BJ (cell line): Measurements from ENCODE around the gene GALNT2. TPM values are rescaled to one million over a fixed set of nuclear protein-coding genes. Genes with fewer than 3 reads are reported as not detected.

ENCODE experiments used
- CTCF ChIA-PET: fragments of 350-600 bp; formaldehyde crosslinking; extraction: SDS; loops from one replicate; lab custom pipeline; 2021; ENCODE audit warnings: antibody characterized with exemption, inconsistent platforms; lab: Yijun Ruan, JAX
- POLR2A ChIA-PET: fragments of 300-600 bp; sonication (Branson Sonifier 250); formaldehyde crosslinking; extraction: SDS; loops from one replicate; lab custom pipeline; 2021; ENCODE audit warnings: antibody characterized with exemption; lab: Charles Lee
- DNase-seq: peaks from one replicate; pipeline ENCODE4 v3.0.0-alpha.2; 2011; ENCODE audit warnings: low read depth
- H3K27me3 ChIP-seq: 2 replicates; pipeline ENCODE4 v1.6.0; 2011; ENCODE audit warnings: low read length; ENCODE audit not compliant: control insufficient read depth, insufficient read depth
- H3K36me3 ChIP-seq: 2 replicates; pipeline ENCODE4 v1.5.1; 2011; ENCODE audit warnings: low read length; ENCODE audit not compliant: control insufficient read depth, insufficient read depth
- H3K4me3 ChIP-seq: 2 replicates; pipeline ENCODE4 v1.5.1; 2011; ENCODE audit warnings: low read depth, mild to moderate bottlenecking, control low read depth, low read length
- polyA plus RNA-seq: library from polyadenylated mRNA; depleted of rRNA; stranded (reverse); fragments of >200 nt; gene quantifications from 2 replicates; pipeline ENCODE4 v1.2.3, GENCODE V29; 2011
- TF ChIP-seq, protein P1 (sequence below): IDR thresholded peaks from 2 replicates; pipeline ENCODE4 v1.5.1; 2011; ENCODE audit warnings: low read depth, mild to moderate bottlenecking, control low read depth, inconsistent platforms, low read length, moderate library complexity; ENCODE audit not compliant: insufficient read depth

The GALNT2 gene
- polyA plus RNA-seq, 1 experiment: 90.9 TPM

DNA sequence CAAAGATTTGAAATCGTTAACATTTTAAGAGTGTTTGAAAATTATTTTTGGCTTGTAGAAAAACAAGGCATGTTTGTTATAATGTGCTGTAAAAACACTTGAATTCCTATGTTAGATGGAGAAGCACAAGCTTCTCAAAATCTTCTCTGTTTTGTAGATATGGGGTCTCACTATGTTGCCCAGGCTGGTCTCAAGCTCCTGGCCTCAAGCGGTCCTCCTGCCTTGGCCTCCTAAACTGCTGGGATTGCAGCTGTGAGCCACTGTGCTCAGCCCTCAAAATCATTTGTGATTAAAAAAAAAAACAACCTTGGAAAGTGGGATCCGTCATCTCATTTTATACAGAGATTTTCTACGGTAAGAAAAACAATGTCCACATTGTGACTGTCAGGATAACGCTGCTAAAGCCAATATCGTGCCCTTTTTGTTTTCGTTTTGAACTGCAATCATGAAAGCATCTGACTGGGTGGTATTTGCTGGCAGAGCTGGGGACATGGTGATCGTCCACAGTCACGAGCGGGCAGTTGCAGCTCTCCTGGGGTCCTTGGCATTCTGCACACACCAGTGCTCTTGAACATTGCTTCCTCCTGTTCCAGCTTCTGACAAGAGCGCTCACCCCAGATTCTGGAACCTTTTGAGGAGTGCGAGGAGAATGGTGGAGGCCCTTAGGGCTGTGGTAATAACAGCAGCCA is 246.6 kb downstream of the GALNT2 start:
- Histone ChIP-seq H3K4me3 (no peak overlapping the region), H3K27me3 (peaks cover 2% of the 10 kb centered on the region; the same call in 1 of the 2 replicates), H3K36me3 (no peaks in the 10 kb centered on the region)
- ChIA-PET POLR2A (no interaction called here), CTCF (interaction anchor here (0.7 to 1.4 kb wide), 2 partner anchors 31 to 652 kb away, joined by 3 read pairs; no protein-coding TSS in a partner anchor)
- no peak for DNase-seq
- TF ChIP-seq, protein P1, sequence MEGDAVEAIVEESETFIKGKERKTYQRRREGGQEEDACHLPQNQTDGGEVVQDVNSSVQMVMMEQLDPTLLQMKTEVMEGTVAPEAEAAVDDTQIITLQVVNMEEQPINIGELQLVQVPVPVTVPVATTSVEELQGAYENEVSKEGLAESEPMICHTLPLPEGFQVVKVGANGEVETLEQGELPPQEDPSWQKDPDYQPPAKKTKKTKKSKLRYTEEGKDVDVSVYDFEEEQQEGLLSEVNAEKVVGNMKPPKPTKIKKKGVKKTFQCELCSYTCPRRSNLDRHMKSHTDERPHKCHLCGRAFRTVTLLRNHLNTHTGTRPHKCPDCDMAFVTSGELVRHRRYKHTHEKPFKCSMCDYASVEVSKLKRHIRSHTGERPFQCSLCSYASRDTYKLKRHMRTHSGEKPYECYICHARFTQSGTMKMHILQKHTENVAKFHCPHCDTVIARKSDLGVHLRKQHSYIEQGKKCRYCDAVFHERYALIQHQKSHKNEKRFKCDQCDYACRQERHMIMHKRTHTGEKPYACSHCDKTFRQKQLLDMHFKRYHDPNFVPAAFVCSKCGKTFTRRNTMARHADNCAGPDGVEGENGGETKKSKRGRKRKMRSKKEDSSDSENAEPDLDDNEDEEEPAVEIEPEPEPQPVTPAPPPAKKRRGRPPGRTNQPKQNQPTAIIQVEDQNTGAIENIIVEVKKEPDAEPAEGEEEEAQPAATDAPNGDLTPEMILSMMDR: no peak

- ChIA-PET CTCF (interaction anchor here (0.7 to 1.4 kb wide), 2 partner anchors 31 to 652 kb away, joined by 3 read pairs; no protein-coding TSS in a partner anchor), POLR2A (no interaction called here)
- TF ChIP-seq, protein P1: no peak
- H3K4me3 ChIP-seq: no peak overlapping the region
- DNase-seq: no peak
- H3K27me3 ChIP-seq: peaks cover 2% of the 10 kb centered on the region; the same call in 1 of the 2 replicates
- no peaks in the 10 kb centered on the region for H3K36me3 ChIP-seq
Observed at GRCh38 chr1:230314142-230314470, 247.1 kb downstream of the GALNT2 start.

GRCh38 chr1:230315099-230315498 is 248.1 kb downstream of the GALNT2 start:
- TF ChIP-seq, protein P1: no peak
- ChIA-PET CTCF (interaction anchor here (0.6 to 0.8 kb wide), 3 partner anchors 8 to 409 kb away, joined by 3 read pairs; no protein-coding TSS in a partner anchor), POLR2A (no interaction called here)

DNA sequence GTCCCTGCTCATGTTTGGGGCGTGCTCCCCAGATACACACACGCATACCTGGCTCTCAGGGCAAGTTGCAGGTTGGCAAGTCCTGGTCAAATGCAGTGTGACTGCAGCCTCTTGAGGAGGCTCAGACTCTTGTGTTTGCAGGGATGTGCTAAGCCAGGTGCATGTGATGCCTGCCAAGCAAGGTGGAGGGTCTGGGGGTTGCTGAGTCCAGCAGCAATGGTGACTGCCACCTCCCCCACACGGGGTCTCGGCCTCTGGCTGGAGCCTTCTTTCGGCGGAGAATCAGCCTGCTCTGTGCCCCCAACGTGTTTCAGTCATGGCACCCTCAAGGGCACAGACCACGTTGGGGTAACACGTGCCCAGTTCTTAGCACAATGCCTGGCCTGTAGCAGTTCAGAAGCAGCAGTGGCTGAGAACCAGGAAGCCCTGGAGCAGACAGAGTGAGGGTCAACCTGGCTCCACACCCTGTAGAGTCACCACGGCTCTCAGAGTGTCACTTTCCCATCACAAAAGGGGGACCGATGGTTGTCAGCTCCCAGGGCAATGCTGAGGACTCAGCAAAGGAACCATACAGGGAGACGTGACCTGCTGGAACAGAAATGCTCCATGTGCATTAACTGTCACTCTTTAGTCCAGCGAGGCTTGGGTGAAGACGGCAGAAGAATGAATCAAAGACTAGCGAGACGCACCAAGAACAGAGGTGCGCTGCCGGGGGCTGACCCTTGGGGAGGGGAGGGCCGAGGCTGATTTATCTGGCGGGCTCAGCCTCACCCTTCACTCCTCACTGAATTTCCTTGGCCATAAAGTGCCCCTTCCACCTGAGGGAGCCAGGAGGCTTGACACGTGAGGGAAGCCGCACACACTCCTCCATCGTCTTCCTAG is 250.1 kb downstream of the GALNT2 start:
- Histone ChIP-seq H3K27me3 (peaks cover 2% of the 10 kb centered on the region; the same call in 1 of the 2 replicates), H3K36me3 (no peaks in the 10 kb centered on the region), H3K4me3 (no peak overlapping the region)
- TF ChIP-seq, protein P1: no peak
- POLR2A ChIA-PET: no interaction called here
- CTCF ChIA-PET: no interaction called here
- DNase-seq: no peak

More at GRCh38 chr1:230315099-230315498, 248.1 kb downstream of the GALNT2 start:
- H3K4me3 ChIP-seq: no peak overlapping the region
- no peak for DNase-seq
- peaks cover 2% of the 10 kb centered on the region; the same call in 1 of the 2 replicates for H3K27me3 ChIP-seq
- no peaks in the 10 kb centered on the region for H3K36me3 ChIP-seq
